NCI-H2029 treated with DMSO at 0.1 percent for 48 hours (cell line): ENCODE data around the gene CFAP251.
"Not testable (repeated sequence)": the region's sequence is repeated elsewhere in the genome, so short reads cannot be mapped to it uniquely, and the experiment has no call there.

Experiments
- DNase-seq: peaks from one replicate; lab custom pipeline; 2025; lab: John Stamatoyannopoulos, UW

The CFAP251 gene

GRCh38 chr12:121911824-121912585, 6.4 kb upstream of the CFAP251 start:
- DNase-seq, result no peak

- no peak for DNase-seq
Measured at GRCh38 chr12:121915841-121916321, 2.5 kb upstream of the CFAP251 start.

- no peak for DNase-seq
Measured at GRCh38 chr12:121916719-121917118, 1.7 kb upstream of the CFAP251 start.

- DNase-seq, result no peak
Measured at GRCh38 chr12:121918679-121919038, 267 bp downstream of the CFAP251 start.

GRCh38 chr12:121921066-121921465, 2.7 kb downstream of the CFAP251 start:
- no peak for DNase-seq

GRCh38 chr12:121925358-121925695, 6.9 kb downstream of the CFAP251 start:
- no peak for DNase-seq

GRCh38 chr12:121926874-121927706, 8.7 kb downstream of the CFAP251 start:
- no peak for DNase-seq

GRCh38 chr12:121927813-121928212, 9.4 kb downstream of the CFAP251 start:
- DNase-seq, result no peak

GRCh38 chr12:121929545-121929944, 11.2 kb downstream of the CFAP251 start:
- not testable (repeated sequence) for DNase-seq

GRCh38 chr12:121930862-121931261, 12.5 kb downstream of the CFAP251 start:
- no peak for DNase-seq

- DNase-seq, result no peak
Measured at GRCh38 chr12:121932176-121932536, 13.8 kb downstream of the CFAP251 start.

- DNase-seq, result no peak
Measured at GRCh38 chr12:121932914-121933521, 14.6 kb downstream of the CFAP251 start.

- DNase-seq, result no peak
Measured at GRCh38 chr12:121933522-121934308, 15.3 kb downstream of the CFAP251 start.

- DNase-seq, result no peak
Measured at GRCh38 chr12:121934309-121934664, 15.9 kb downstream of the CFAP251 start.

GRCh38 chr12:121937654-121938053, 19.3 kb downstream of the CFAP251 start:
- no peak for DNase-seq

- no peak for DNase-seq
Measured at GRCh38 chr12:121939186-121939585, 20.8 kb downstream of the CFAP251 start.

- DNase-seq, result no peak
Measured at GRCh38 chr12:121939992-121940766, 21.8 kb downstream of the CFAP251 start.

GRCh38 chr12:121942145-121942718, 23.8 kb downstream of the CFAP251 start:
- DNase-seq, result no peak

- no peak for DNase-seq
Measured at GRCh38 chr12:121943926-121944325, 25.5 kb downstream of the CFAP251 start.

GRCh38 chr12:121946313-121947025, 28.1 kb downstream of the CFAP251 start:
- DNase-seq, result no peak
